ENCODE measurements around the gene NRXN3. TPM values are rescaled to one million over a fixed set of nuclear protein-coding genes. Genes with fewer than 3 reads are reported as not detected.
A peak's percentile ranks its signal among the peaks of the same experiment; 100 is the strongest.

NRXN3 gene
- polyA plus RNA-seq, 5 donors, result 1.3 to 1.9 (median 1.4) TPM

DNA sequence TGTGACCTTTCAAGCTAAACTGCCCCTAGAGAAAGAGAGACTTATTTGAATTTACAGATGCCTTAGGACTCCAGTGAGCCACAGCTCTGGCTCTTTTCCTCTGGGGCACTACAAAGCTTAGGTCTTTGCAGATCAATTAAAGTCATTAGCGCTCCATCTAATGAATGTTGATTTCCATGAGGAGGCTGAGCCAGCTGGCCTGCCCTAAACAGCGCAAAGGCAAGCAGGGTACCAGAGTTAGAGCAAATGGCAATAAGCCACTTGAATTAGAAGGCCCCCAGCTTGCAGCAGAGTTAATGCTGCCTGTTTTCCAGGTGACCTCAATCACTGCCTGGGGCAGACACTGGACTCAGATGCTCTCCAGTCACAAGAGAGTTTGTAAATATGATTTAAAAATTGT is 1345.8 kb downstream of the NRXN3 start:
- no peak for DNase-seq

DNA sequence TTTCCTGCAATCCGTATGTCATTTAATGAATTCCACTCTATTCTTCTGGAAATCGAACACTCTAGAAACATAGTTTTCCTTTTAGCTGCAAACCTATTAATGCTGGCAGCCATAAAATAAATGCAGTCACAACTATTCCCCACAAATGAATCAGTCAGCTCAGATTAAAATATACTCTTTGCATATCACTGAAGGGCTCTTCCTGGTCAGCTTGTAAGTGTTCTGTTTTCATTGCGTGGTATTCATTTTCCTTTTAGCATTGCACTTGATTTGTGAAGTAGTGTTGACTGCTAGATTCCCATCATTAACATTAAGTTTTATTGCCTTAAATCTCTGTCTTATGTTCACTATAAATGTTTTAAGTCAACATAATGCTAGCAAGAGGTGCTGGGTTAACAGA is 1355.2 kb downstream of the NRXN3 start:
- DNase-seq, result no peak

DNA sequence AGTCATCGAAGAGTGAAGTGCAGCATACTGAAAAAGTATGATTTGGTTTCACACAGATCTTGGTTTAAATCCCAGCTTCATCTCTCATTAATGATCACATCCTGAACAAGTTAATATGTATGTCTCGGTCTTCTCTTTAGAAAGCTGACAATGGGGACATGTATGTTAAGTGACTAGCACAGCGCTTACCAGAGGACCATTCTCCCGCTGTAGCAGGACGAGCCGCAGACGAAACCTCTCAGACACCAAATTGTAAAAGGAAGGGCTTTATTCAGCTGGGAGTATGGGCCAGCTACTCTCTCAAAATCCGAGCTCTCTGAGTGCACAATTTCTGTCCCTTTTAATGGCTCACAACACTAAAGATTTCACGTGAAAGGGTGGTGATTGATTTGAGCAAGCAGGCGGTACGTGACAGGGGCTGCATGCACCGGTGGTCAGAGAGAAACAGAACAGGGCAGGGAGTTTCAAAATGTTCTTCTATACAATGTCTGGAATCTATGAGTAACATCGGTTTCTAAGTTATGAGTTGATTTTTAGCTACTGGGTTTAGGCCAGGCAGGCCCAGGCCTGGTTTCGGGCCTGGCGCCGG is 1358.7 kb downstream of the NRXN3 start:
- no peak for DNase-seq

DNA sequence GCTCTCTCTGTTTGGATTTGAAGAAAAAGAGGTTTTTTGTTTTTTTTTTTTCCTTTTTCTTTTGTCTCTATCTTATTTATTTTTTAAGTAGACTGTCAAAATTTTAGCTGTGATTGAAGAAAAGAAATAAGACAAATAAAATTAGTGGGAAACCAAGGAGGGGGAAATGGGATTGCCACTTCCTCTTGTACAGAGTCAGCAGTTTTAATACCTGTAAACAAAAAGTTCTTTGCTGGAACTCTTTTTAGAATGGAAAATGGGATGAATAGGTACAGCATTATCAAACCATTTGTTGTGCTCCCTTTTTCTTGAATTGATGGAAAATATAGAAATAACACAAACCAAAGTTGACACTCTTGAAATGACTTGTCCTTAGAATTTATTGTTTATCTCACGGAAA is 1360.4 kb downstream of the NRXN3 start:
- DNase-seq, result no peak

DNA sequence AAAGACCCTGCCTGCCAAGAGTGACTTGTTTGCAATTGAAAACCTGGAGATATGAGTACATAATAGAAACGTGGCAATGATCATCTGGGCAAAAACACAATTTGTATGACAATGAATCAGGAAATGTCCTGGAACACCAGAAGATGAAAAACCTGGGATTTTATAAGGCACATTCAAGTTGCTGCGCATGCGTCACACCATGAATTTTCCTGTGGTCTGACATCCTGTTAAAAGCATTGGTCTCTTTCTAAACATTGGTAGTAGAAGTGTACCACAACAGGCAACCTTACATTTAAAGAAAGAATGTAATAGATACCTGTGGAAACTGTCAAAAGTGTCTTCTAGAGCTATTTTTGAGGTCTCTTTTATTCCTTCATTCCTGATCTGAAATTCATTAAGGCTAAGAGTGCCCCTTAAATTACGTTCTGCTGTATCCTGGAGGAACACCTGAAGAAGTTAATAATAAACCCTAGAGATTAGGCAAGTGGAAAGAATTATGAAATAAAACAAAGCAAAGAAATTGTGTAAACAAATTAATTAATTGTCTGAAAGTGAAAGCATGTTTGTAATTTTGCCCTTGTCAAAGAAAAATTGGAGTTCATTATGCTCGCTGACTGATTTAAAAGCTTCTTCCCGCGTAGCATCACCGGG is 1364.7 kb downstream of the NRXN3 start:
- no peak for DNase-seq

DNA sequence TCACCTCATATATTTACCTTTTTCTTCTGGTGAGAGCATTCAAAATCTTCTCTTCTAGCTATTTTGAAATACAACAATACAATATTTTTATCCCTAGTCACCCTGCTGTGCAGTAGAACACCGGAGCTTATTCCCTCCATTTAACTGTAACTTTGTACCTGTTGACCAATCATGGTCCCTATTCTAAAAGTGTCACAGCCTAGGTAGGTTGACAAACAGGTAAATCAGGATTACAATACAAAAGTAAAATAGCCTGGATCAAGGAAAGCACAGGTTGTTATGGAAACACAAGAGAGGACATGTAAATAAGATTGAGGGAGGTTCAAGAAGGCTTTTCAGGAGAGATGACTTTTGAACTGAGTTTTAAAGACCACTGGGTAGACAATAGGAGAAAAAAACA is 1370.2 kb downstream of the NRXN3 start:
- DNase-seq, result peak; percentile 7 to 8

DNA sequence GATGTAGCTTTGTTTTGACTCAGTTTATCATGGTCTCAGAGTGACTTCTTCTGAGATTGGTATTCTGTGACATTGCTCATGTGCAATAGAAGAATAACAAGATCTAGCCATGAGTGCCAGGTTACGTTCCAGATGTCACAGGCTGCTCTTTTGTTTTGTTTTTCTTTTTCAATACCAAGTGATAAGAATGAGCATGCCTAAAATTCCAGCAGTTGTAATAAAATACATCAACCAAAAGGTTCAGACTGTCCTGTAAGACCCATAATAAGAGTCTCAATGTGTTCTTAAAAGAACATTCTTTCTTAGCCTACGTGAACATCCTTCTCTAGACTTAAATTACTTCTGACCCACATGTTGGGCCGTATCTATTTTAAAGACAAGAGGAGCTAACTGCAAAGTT is 1371.9 kb downstream of the NRXN3 start:
- no peak for DNase-seq

DNA sequence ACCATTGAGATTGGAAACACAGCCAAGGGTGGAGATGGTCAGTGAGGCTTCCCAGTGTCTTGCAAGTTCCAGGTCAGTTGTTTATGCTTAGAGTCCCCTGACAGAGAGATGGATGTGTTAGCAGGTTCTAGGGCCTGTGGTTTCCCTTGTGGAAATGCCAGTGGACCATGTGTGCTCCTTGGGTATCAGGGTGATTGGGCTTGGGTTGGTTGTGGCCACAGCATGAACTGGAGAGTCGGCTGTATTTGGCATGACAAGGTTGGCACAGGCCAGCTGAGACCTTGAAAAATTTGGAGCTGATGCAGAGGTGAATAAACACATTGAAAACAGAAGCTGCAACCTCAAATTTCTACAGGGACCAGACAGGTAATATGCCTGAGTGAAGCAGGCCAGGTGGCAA is 1373.2 kb downstream of the NRXN3 start:
- no peak for DNase-seq

DNA sequence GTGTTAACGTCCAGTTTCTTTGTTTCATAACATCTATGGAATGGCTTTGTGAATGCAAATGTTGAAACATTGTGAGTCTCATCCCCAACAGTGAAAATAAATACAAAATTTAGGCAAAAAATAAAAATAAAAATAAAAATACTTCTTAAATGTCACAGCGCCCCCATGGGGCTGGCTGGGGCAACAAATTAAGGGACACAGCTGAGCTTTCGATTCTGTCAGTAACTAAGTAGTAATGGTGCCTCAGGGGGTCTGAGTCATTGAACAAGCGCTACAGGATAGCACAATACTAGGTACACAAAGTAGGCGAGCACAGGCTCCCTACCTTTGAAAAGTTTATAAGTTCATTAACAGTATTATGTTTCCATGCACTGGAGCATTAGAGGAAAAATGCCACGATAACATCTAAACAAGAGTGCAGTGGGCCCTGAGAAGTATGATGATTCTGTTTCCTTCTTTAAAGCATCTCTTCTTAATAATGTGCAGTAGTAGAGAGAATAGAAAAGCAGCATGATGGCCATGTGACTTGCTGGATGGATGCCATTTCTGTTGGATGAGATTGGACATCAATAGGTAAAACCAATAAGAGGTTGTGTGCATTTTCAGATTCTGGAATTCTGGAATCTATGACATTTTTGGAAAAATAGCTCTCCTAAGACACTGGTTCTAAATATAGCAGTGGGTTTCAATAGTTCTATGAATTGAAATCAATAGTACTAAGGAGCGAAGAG is 1374.0 kb downstream of the NRXN3 start:
- DNase-seq, result no peak

DNA sequence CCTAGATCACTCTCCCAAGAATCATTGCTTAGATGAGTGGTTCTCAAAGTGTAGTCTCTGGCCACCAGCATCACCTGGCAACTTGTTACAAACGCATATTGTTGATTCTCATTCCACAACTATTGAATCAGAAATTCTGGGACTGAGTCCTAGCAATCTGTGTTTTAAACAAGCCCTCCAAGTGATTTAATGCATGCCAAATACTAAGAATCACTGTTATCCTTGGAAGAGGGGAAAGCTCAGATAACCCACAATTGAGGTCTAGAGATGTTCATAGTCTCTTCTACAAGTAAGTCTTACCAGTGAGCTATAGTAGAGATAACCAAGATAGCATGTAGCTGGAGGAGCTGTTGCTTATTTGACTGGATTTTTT is 1374.5 kb downstream of the NRXN3 start:
- DNase-seq, result no peak

DNA sequence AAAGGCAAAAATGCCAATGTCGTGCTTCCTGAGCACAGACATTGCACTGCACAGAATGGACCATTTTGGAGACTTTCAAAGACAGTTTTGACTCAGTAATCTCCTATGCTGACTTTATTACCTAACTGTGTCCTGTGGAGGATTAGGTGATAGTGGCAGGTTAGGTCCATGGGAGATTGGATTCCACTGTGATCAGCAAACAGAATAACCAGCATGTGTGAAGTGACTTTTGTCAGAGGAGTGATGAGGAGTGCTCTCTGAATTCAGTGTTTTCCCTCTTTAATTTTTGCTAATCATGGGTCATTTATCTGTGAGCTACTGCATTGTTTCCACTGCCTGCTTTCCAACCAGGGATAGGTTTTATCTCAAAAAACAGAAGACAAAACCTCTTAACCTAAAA is 1378.7 kb downstream of the NRXN3 start:
- no peak for DNase-seq

DNA sequence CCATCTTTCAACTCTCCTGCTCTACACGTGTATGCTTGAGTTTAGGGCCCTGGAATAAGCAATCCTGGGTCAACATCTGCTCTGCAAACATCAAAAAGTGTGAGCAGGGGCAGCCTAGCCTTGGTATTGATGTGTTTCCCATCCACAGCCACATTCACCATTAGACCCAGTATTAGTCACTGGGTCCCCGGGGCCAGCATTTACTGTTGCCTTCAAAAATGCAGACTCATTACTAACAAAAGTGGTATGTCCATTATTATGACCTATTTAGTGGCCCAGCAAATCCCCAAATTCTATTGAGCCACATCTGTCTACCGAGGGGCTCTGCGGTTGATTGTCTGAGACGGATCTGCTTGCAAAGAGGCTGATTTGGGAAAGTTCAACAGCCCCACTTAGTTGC is 1379.3 kb downstream of the NRXN3 start:
- no peak for DNase-seq

DNA sequence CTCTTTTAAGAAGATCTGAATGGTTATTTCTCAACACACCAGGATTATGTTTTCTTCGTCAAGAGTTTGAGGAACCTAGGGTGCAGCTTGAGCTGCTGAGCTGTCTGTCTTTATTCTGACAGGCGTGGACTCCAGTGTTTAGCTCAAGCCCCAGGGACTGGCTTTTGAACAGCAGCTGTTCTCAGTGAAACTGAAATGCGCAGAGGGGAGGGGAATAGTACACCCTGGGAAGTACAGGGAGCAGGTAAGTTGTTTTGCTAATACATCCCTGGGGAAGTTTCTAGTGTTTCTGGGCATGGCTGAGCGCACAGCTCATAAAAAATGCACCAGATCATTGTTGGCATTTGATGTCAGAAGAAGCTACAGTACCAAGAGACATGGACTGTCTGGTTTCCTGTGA is 1381.3 kb downstream of the NRXN3 start:
- no peak for DNase-seq

DNA sequence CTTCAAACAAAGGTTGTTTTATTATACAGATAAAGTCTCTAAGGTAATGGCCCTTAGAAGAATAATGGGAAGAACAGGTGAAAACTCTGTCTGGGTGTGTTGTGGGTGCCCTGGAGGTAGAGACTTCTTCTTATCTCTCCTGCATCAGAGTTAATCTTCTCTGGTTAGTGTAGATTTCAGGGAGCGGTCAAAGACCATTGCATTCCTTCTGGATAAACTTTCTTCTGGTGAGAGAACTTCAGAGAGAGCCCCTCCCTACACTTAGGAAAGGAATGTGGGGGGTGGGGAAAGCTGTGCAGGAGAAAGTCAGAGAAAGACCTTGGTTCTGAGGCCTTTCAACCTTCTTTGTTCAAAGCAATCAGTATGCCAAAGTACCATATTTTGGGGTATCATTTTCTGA is 1382.6 kb downstream of the NRXN3 start:
- DNase-seq, result no peak

DNA sequence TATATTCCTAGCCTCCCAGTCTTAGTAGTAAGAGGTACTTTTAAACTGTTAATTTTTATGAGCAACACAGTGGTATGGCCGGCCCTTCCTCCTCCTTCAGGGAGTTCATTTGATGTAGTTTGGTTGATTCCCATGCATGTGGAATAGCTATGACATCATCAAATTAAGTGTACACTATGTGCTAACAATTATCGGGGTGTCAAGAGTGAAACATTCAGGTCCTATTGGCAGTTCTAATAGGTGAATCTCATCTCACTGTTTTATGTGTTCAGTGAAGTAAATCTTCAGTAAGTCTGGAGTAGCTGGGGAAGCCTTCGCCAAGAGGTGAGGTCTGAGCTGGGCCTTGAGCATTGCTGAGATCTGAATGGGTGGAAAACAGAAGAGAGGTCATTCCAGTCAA is 1384.6 kb downstream of the NRXN3 start:
- DNase-seq, result no peak

DNA sequence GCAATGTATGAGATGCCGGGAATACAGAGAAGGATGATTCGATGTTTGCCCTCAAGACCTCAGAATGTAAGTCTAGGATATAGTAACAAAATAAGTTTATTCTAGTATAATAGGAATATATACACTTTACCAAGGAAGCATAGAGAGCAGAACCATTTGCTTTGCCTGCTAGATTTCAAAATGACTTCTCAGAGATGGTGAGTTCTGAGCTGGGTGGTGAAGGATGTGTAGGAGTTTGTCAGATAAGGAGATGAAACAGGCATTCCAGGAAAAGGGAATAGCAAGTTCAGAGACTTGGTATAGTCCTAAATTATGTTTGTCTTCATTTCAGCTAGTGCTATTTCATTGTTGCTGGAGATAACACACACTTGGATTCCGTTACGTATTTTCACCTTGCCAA is 1385.3 kb downstream of the NRXN3 start:
- DNase-seq, result no peak

DNA sequence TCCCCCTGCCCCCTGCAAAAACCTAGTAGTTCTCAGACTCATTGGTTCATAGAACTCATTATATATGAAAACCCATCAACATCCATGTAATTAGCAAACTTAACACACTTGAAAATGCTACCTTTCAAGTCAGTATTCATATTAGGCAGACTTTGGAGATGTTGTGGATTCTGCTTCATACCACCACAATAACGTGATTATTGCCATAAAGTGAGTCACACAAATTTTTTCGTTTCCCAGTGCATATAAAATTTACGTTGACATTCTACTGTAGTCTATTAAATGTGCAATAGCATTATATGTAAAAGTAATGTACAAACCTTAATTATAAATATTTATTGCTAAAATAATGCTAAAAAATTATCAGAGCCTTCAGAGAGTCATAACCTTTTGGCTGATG is 1387.1 kb downstream of the NRXN3 start:
- no peak for DNase-seq

DNA sequence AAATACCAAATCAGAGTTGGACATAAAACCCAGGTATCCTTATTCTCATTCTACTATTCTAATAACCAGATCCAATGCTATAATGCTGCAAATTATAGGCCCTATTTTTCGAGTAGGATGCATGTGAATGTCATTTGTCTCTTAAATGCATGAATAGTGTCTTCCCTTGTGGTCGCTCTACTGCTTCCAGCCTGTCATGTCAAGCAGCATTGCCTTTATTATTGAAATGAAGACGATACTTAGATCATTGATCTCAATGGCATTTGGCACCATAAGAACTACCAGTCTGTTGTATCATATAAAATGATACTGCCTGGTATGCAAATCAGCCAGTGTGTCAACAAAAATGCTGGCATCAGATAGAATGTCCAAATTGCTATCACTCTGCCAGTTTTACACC is 1392.0 kb downstream of the NRXN3 start:
- DNase-seq, result no peak

DNA sequence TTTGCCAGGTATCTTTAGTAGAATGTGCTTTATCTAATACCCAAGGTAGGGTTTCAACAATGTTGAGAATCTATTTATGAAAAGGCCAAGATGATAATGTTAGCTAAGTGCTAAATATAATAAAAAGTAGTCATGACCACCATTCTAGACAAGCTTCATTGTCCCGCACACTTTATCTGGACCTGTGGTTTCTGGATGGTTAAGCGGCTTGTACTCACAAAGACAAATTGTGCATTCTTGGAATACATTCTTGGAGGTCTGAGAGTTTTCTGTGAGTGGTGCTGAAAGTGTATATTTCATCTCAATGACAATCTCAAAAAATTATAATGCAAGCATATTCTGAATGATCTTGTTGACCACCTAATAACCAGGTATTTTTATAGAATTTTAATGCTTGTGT is 1394.2 kb downstream of the NRXN3 start:
- no peak for DNase-seq

DNA sequence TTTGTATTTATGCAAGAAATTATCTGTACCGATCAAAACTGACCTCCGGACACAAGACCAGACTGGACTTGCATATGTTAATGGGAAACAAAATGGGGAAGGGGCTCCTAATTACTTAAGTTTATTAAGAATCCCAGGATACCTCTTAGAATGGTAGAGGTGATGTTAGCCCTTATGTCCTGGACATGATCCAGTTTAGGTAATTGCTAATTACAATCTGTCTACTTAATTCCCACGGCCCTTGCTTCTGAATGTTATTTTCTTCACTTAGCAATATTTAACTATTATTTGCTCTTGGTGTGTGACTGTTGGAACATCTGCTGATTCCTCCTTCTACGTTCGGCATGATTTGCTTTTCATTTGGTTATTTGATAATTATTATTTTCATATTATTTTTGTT is 1397.1 kb downstream of the NRXN3 start:
- DNase-seq, result no peak

DNA sequence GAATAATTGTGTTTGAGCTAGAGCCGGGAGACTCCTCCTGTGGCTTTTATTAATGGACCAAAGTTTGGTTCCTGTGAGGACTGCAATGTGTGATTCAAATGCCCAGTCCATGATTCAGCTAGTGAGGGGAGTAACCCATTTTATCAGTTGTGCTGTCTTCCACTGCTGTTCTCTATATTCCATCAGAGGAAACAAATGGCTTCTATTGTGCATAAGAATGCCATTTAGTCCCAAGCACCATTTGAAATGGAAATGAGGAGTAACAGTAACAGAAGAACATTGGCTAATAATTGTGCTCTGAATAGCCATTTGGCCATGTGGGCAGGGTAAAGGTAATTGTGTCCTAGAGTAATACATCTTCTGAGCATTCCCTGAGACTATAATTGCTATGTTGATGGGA is 1398.4 kb downstream of the NRXN3 start:
- DNase-seq, result no peak

DNA sequence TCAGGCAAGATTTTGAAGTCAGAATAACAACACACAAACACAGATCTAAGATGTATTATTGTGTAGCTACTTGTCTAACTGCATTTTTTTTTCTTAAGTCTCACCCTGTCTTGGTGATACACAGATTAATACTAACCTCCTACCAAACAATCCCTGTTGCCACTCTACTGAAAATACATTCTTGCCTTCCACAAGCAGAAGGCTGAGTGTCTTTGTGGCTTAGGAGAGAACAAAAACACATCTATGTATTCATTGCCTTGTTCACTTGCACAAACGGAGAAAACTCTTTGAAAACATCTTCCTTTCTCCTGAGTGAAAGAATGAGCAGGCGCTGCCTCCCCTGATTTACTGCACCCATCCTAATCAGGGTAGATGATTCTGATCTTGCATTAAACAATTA is 1398.9 kb downstream of the NRXN3 start:
- no peak for DNase-seq

DNA sequence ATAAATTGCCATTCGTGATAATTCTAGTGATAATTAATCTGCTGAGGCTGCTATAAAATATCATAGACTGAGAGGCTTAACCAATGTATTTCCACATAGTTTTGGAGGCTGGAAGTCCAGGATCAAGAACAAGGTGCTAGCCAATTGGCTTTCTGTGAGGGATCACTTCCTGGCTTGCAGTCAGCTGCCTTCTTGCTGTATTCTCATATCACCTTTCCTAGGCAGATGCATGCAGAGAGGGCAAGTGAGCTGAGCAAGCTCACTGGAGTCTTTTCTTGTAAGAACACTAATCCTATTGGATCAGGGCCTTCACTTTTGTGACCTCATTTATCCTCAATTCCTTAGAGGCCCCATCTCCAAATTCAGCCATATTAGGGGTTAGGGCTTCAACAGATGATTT is 1400.5 kb downstream of the NRXN3 start:
- no peak for DNase-seq

DNA sequence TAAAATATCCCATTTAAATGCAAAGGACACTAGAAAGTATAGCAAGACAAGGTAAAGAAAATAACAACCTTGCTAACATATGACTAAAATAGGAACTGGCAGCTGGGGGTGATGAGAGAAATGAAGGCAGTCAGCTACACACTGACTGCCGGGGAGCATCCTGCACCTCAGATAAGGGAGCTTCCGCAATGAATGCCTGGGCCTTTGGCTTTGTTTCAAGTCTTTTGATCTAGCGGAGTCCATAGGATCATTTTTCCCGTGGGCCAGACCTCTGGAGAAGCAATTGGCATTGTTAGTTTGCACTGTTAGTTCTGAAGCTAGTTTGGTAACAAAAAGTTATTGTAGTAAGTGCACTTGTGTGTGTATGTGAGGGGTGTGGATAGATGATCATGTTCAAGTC is 1401.2 kb downstream of the NRXN3 start:
- DNase-seq, result no peak

All from right lung (tissue), 5 donors.